ENCODE measurements around the gene ZNF462.

The ZNF462 gene

GRCh38 chr9:106880081-106880480 lies 17.1 kb downstream of the ZNF462 start:
- no peak for DNase-seq (ENCODE audit: extremely low read depth, low read depth)
- no peak for TF ChIP-seq CTCF (IDR thresholded peaks at IDR 0.05; ENCODE audit: low read depth, low read length)

- TF ChIP-seq CTCF (IDR thresholded peaks at IDR 0.05; ENCODE audit: low read depth, low read length), result no peak
- DNase-seq (ENCODE audit: extremely low read depth, low read depth), result no peak
Observed at GRCh38 chr9:106880863-106881262, 17.9 kb downstream of the ZNF462 start.

GRCh38 chr9:106883030-106883429 lies 20.1 kb downstream of the ZNF462 start:
- TF ChIP-seq CTCF (IDR thresholded peaks at IDR 0.05; ENCODE audit: low read depth, low read length), result no peak
- no peak for DNase-seq (ENCODE audit: extremely low read depth, low read depth)

GRCh38 chr9:106883626-106884190 lies 20.7 kb downstream of the ZNF462 start:
- no peak for TF ChIP-seq CTCF (IDR thresholded peaks at IDR 0.05; ENCODE audit: low read depth, low read length)
- DNase-seq (ENCODE audit: extremely low read depth, low read depth), result no peak

- DNase-seq (ENCODE audit: extremely low read depth, low read depth), result no peak
- TF ChIP-seq CTCF (IDR thresholded peaks at IDR 0.05; ENCODE audit: low read depth, low read length), result no peak
Observed at GRCh38 chr9:106885451-106885850, 22.5 kb downstream of the ZNF462 start.

GRCh38 chr9:106886111-106887046 lies 23.4 kb downstream of the ZNF462 start:
- no peak for DNase-seq (ENCODE audit: extremely low read depth, low read depth)
- TF ChIP-seq CTCF (IDR thresholded peaks at IDR 0.05; ENCODE audit: low read depth, low read length), result no peak

GRCh38 chr9:106887066-106887465 lies 24.1 kb downstream of the ZNF462 start:
- no peak for DNase-seq (ENCODE audit: extremely low read depth, low read depth)
- TF ChIP-seq CTCF (IDR thresholded peaks at IDR 0.05; ENCODE audit: low read depth, low read length), result no peak
